ENCODE results near the gene NTF3.

The NTF3 gene

DNA sequence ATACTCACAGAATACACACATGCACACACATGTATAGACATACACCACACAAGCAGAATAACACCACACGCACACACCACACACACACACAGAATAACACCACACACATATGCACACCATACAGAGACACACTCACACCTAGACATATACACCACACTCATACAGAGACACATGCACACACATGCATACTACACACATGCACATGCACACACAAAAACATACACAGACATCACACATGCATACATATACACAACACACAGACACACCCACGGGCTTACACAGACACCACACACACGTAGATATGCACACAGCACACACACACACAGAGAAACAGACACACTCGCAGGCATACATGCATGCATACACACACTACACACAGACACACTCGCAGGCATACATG lies 49.7 kb downstream of the NTF3 start:
- no peak overlapping the region for H3K27ac Mint-ChIP-seq
- no peaks in the 10 kb centered on the region for H3K9me3 Mint-ChIP-seq
- DNase-seq = no peak
- H3K4me3 Mint-ChIP-seq = no peak overlapping the region
- H3K27me3 Mint-ChIP-seq = no peaks in the 10 kb centered on the region
- no peaks in the 10 kb centered on the region for H3K36me3 Mint-ChIP-seq (ENCODE audit: low read depth)
- ATAC-seq = no peak
- no peaks in the 10 kb centered on the region for H3K4me1 Mint-ChIP-seq

DNA sequence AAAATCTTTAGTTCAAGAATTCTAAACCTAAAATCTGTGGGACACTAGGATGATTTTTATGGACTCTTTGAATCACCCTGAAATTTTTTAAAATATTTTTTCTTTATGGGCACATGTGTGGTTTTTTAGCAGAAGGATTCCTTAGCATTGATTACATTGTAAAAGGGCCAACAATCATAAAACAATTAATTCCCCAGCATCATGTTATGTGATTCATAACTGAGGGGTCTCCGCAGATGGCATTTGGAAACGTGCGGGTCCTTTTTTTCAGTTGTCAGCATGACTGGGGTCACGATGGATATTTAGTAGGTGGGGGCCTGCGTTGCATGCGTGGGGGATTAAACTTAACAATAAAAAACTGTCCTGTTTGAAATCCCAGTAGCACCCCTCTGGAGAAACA lies 52.5 kb downstream of the NTF3 start:
- Mint-ChIP-seq H3K27ac (no peak overlapping the region), H3K4me3 (no peak overlapping the region), H3K27me3 (no peaks in the 10 kb centered on the region), H3K9me3 (no peaks in the 10 kb centered on the region), H3K4me1 (no peaks in the 10 kb centered on the region), H3K36me3 (ENCODE audit: low read depth) (no peaks in the 10 kb centered on the region)
- DNase-seq = no peak
- no peak for ATAC-seq

DNA sequence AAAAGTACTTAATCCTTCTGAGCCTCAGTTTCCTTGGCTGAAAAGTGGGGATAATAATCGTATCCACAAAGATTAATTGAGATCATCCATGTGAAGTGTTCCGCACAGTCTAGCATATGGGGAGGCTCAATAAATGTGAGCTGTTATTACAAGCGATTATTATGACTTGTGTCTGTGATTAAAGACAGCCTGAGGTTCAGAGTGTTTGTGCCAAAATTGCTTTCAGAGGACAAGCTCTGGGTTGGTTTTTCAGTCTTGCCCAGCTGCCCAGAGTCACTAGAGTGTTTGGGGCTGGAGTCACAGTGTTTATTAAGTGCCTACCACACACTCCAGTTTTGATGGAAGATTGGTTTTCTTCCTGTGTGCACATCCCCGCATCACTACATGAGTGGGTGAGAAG lies 53.5 kb downstream of the NTF3 start:
- Mint-ChIP-seq H3K27ac (no peak overlapping the region), H3K36me3 (ENCODE audit: low read depth) (no peaks in the 10 kb centered on the region), H3K27me3 (no peaks in the 10 kb centered on the region), H3K9me3 (no peaks in the 10 kb centered on the region), H3K4me1 (no peaks in the 10 kb centered on the region), H3K4me3 (no peak overlapping the region)
- DNase-seq (no peak), ATAC-seq (no peak)

DNA sequence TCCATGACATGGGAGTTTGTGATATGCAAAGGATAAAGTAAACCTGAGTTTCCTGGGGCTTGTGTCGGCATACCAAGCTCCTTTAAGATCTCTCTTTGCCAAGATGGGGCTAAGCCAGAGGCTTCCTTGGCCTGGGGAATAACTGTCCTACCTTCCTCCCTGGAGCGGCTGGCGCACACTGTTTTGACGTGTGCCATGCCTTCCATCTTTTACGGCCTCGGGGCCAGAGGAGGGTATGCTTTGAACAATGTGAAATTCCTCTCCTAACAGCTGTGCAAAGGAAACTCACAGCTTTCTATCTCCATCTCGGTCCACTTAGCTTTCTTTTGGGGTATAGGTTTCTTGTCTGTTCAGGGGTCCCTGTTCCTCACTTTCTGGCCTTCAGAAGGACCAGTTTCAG lies 55.2 kb downstream of the NTF3 start:
- Mint-ChIP-seq H3K36me3 (ENCODE audit: low read depth) (no peaks in the 10 kb centered on the region), H3K4me1 (no peaks in the 10 kb centered on the region), H3K4me3 (no peak overlapping the region), H3K27ac (no peak overlapping the region), H3K27me3 (no peaks in the 10 kb centered on the region), H3K9me3 (no peaks in the 10 kb centered on the region)
- ATAC-seq (no peak), DNase-seq (no peak)

DNA sequence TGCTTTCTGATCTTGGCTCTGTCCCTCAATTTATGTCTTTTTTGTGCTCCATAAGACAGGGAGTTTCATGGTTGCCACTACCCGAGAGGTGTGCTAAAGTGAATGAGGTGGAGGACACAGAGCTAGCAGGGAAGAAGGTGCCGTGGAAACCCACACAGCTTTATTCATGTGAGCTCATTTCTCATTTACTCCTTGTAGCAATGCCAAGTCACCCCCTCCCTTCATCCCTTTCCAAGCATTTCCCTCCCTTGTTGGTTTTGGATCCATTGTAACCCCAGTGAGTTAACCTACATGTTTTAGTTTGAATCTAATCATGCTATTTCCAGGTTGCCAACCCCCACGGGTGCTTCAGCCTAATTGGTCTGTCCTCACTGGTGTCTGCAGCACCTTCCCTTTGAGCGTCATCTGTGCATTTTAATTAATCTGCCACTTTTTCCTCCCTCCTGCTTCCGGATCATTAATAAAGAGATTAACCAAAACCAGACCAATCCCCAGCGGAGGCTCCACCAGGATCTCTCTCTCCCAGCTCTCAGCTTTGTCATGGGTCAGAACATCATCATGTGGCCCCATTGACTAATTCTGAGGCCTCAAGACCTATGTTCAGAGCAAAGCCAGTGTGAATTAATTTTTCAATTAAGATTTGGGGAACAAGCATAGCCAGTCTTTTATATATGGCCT lies 56.2 kb downstream of the NTF3 start:
- ATAC-seq (no peak), DNase-seq (no peak)
- Mint-ChIP-seq H3K4me3 (no peak overlapping the region), H3K27ac (no peak overlapping the region), H3K9me3 (no peaks in the 10 kb centered on the region), H3K4me1 (no peaks in the 10 kb centered on the region), H3K36me3 (ENCODE audit: low read depth) (no peaks in the 10 kb centered on the region), H3K27me3 (no peaks in the 10 kb centered on the region)

DNA sequence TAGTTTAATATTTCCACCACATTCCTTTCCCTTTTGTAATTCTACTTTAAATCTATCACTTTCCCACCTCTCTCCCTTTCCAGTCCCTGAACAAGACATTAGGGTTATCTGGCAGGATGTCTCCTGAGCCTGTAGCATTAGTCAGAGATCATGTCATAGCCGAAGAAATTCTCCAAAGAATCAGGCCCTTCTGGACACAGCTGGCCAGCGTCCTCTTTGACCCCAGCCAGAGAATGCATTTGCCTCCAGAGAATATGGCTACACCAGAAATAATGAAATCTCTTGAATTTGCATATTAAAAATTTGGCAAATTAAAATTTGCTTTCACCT lies 56.7 kb downstream of the NTF3 start:
- ATAC-seq = no peak
- Mint-ChIP-seq H3K27me3 (no peaks in the 10 kb centered on the region), H3K4me3 (no peak overlapping the region), H3K36me3 (ENCODE audit: low read depth) (no peaks in the 10 kb centered on the region), H3K4me1 (no peaks in the 10 kb centered on the region), H3K27ac (no peak overlapping the region), H3K9me3 (no peaks in the 10 kb centered on the region)
- DNase-seq = no peak

DNA sequence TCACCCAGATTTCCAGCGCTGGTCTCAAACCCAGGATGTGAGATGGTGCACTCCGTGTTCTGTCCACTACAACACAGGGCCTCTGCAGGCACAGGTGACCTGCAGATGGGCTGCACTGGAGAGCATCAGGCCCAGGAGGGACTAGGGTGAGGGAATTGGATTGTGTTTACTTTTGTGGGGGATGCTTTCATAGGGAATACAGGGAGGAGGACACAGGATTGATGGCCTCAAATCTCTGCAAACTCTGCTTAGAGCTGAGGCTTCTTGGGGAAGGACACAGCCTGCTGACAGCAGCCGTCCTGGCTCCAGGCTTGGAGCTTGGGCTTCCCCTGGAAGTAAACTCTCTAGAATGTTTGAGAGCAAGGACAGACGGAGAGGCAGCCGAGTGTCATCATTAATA lies 57.1 kb downstream of the NTF3 start:
- no peaks in the 10 kb centered on the region for H3K4me1 Mint-ChIP-seq
- DNase-seq (no peak), ATAC-seq (no peak)
- H3K4me3 Mint-ChIP-seq = no peak overlapping the region
- H3K27ac Mint-ChIP-seq = no peak overlapping the region
- no peaks in the 10 kb centered on the region for H3K27me3 Mint-ChIP-seq
- H3K9me3 Mint-ChIP-seq = no peaks in the 10 kb centered on the region
- H3K36me3 Mint-ChIP-seq (ENCODE audit: low read depth) = no peaks in the 10 kb centered on the region

DNA sequence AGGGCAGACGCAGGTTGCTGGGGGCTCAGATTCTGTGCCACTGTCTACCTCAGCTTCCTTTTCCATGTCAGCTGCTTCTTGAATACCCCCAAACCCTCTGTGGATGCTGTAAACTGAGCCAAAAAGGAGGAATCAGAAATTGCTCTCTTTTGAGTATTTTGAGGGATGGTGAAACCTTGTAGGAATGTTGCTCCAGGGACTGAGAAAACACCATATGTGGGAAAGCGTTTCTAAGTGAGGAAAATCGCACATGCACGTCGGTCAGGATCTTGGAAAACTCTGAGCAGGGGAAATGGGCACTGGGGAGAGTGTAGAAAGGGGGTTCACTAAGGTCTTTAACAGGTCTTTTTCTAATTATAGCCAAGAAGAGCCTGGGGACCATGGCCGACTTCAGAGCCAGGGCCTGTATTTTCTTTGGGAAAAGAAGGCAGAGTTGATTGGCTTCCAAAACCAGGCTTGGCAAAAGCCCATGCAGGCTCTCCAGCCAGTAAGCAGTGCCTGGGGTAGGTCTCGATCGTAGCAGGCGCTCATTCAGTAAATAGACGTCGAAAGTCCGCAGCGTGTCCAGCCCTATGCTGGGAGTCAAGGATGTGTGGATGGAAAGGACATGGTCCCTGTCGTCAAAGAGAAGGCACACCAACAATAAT lies 58.0 kb downstream of the NTF3 start:
- Mint-ChIP-seq H3K36me3 (ENCODE audit: low read depth) (no peaks in the 10 kb centered on the region), H3K4me1 (no peaks in the 10 kb centered on the region), H3K4me3 (no peak overlapping the region), H3K27ac (no peak overlapping the region), H3K27me3 (no peaks in the 10 kb centered on the region), H3K9me3 (no peaks in the 10 kb centered on the region)
- ATAC-seq (no peak), DNase-seq (no peak)

DNA sequence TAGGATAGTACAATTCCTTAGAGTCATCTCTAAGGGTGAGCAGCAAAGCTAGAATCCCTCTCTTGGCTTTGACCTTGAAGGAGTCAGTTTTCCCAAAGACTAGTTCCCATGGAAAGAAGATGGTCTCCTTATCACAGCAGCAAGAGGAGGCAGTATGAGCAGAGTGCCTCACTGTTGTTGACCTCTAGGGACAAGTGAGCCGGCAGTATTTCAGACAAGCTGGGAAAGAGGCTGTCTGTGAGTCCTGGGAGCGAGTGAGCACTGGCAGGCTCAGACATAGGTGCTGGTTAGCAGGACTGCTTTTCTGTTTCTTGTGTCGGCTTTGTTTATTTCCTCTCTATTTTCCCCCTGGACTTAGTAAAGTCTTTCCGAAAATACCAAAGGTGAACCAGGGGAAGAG lies 60.7 kb downstream of the NTF3 start:
- no peaks in the 10 kb centered on the region for H3K4me1 Mint-ChIP-seq
- no peak overlapping the region for H3K27ac Mint-ChIP-seq
- no peak overlapping the region for H3K4me3 Mint-ChIP-seq

DNA sequence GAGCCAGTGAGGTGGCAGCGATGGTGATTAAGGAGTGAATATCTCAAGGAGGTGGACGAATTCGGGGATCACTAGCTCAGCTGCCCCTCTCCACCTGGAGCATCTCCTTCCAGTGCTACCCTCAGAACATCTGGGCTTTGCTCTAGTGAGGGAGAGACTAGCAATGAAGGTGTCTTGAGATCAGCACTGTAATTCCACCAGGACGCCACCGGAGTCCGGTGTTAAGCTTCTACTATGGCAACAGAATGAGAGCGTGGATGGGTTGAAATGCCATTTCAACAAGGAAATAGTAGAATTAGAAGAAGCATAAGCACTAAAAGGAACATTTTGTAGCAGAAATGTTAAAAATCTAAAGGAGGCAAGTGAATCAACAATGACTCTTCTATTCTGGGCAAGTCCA lies 61.1 kb downstream of the NTF3 start:
- Mint-ChIP-seq H3K27me3 (no peaks in the 10 kb centered on the region), H3K4me1 (no peaks in the 10 kb centered on the region), H3K4me3 (no peak overlapping the region), H3K9me3 (no peaks in the 10 kb centered on the region), H3K27ac (no peak overlapping the region), H3K36me3 (ENCODE audit: low read depth) (no peaks in the 10 kb centered on the region)
- no peak for ATAC-seq
- DNase-seq = no peak

More for the DNA sequence above, 60.7 kb downstream of the NTF3 start:
- no peaks in the 10 kb centered on the region for H3K36me3 Mint-ChIP-seq (ENCODE audit: low read depth)
- DNase-seq (no peak), ATAC-seq (no peak)
- no peaks in the 10 kb centered on the region for H3K27me3 Mint-ChIP-seq
- no peaks in the 10 kb centered on the region for H3K9me3 Mint-ChIP-seq

DNA sequence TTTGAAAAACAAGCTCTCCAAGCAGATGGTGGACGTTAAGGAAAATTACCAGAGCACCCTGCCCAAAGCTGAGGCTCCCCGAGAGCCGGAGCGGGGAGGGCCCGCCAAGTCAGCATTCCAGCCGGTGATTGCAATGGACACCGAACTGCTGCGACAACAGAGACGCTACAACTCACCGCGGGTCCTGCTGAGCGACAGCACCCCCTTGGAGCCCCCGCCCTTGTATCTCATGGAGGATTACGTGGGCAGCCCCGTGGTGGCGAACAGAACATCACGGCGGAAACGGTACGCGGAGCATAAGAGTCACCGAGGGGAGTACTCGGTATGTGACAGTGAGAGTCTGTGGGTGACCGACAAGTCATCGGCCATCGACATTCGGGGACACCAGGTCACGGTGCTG lies 62.4 kb downstream of the NTF3 start:
- Mint-ChIP-seq H3K27ac (no peak overlapping the region), H3K4me1 (no peaks in the 10 kb centered on the region)

DNA sequence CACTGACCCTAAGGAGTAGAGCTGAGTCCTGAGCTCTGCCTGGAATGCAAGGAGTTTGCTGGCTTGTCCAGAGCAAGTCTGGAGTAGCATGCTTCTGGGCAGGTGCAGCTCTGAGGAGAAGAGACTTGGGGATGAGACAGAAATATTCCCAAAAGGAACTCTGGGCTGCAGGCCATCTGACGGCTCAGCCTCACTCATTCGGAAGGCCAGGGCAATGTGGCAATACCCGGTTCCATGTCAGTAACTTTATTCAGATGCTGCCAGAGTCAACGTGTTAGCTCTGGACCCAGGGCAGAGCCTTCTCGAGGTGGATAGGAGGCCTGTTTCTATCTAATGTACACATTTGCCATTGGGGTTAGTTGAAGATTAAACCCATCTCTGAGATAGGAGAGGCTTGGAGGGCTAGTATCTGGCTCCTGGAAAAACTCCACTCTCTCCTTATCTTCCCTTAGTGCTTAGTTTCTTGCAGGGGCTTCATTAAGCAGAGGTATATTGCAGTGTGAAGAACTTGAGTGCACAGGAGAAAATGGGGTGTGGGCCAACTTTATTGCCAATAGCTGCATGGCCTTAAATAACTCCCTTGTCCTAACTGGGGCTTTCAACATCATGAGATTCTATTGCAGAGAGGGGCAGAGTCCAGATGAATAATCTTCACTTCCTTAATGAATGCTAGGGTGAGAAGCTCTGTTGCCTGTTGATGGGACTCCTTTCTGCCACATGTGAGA lies 65.6 kb downstream of the NTF3 start:
- Mint-ChIP-seq H3K9me3 (no peaks in the 10 kb centered on the region), H3K4me1 (no peaks in the 10 kb centered on the region), H3K27me3 (peaks cover 3% of the 10 kb centered on the region), H3K27ac (no peak overlapping the region), H3K36me3 (ENCODE audit: low read depth) (no peaks in the 10 kb centered on the region), H3K4me3 (no peak overlapping the region)
- DNase-seq (no peak), ATAC-seq (no peak)

More for the DNA sequence above, 62.4 kb downstream of the NTF3 start:
- no peaks in the 10 kb centered on the region for H3K27me3 Mint-ChIP-seq
- no peak for DNase-seq
- no peaks in the 10 kb centered on the region for H3K9me3 Mint-ChIP-seq
- no peak for ATAC-seq
- no peak overlapping the region for H3K4me3 Mint-ChIP-seq
- H3K36me3 Mint-ChIP-seq (ENCODE audit: low read depth) = no peaks in the 10 kb centered on the region

DNA sequence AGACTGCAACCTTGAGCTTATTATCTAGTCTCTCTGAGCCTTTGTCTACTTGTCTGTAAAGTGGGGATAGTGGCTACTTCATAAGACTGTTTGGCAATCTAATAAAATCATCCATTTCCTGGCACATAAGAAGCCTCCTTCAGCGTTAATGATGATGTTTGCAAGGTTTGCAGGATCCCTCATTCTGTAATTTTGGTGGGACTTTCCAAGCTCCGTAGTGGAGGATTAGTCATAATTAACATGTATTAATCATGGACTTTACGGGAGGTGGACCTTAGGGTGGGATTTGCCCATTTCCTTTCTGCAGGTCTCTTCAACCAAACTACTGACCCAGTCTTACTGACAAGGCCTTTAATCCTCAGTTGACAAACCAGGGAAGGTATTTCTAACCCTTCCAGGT lies 66.2 kb downstream of the NTF3 start:
- H3K4me1 Mint-ChIP-seq = no peaks in the 10 kb centered on the region
- no peaks in the 10 kb centered on the region for H3K9me3 Mint-ChIP-seq
- DNase-seq = no peak
- ATAC-seq = no peak
- peaks cover 3% of the 10 kb centered on the region for H3K27me3 Mint-ChIP-seq
- no peak overlapping the region for H3K4me3 Mint-ChIP-seq
- no peak overlapping the region for H3K27ac Mint-ChIP-seq
- H3K36me3 Mint-ChIP-seq (ENCODE audit: low read depth) = no peaks in the 10 kb centered on the region

DNA sequence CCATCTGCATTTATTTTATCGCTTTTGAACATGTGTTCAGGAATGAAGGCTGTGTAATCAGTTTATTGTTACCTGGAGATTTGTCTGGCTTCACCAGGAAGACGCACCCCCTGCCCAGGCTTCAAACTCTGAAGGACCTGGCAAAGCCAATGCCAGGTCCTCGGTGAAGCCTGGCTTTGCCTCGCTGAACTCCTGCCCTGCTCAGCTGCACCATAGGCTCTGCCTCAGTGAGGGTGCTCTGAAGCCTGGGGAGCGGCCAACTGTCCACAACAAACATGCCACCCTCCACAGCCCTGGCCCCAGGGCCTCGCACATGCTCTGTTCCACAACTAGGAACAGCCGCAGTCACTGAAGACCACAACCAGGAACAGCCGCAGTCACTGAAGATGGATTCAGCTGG lies 66.9 kb downstream of the NTF3 start:
- DNase-seq = no peak
- H3K27ac Mint-ChIP-seq = no peak overlapping the region
- ATAC-seq = no peak
- H3K27me3 Mint-ChIP-seq = peaks cover 3% of the 10 kb centered on the region
- no peaks in the 10 kb centered on the region for H3K9me3 Mint-ChIP-seq
- no peak overlapping the region for H3K4me3 Mint-ChIP-seq
- no peaks in the 10 kb centered on the region for H3K36me3 Mint-ChIP-seq (ENCODE audit: low read depth)
- no peaks in the 10 kb centered on the region for H3K4me1 Mint-ChIP-seq

DNA sequence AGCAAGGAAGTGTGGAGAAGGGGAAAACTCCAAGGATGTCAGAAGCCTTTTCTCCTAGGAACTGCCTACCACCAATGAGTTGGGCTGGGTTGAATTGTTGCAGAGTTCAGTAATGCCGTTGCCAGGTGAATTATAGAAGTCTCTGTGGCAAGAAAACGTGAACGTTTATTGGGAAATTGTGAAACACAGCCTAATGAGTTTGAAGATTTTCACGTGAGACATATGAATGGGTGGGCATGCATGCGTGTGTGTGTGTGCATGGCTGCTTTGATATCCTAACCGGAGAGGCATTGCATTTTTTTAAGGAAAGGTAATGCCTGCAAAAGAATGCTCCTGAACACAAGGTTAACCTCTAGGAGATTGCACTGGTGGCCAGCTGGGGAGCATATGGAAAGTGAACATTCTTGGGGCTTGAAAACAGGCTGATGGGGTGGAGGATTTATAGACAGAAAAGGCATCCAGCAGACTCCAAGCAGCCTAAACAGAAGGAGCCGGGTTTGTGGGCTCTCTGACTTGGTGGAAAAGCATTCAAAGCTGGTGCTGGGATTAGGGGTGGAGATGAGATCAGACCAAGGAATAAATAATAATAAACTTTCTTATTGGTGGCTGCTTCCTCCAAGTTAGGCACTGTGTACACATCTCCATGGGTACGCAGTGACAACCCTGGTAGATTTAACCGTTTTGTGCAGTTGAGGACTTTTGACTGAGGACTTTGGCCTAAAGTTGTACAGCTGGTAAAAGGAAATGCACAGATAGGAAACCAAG lies 67.8 kb downstream of the NTF3 start:
- no peaks in the 10 kb centered on the region for H3K9me3 Mint-ChIP-seq

More for the DNA sequence above, 67.8 kb downstream of the NTF3 start:
- no peaks in the 10 kb centered on the region for H3K4me1 Mint-ChIP-seq
- ATAC-seq (no peak), DNase-seq (no peak)
- no peak overlapping the region for H3K4me3 Mint-ChIP-seq
- no peak overlapping the region for H3K27ac Mint-ChIP-seq
- no peaks in the 10 kb centered on the region for H3K36me3 Mint-ChIP-seq (ENCODE audit: low read depth)
- peaks cover 3% of the 10 kb centered on the region for H3K27me3 Mint-ChIP-seq

Measured in activated naive CD8-positive, alpha-beta T cell treated with anti-CD3 and anti-CD28 coated beads, Interleukin-2, amount 50 U/mL, for 24 hours (primary cell).